WERI-Rb-1 (cell line): ENCODE measurements around the gene NKAIN4.
"Not testable (repeated sequence)": the region's sequence is repeated elsewhere in the genome, so short reads cannot be mapped to it uniquely, and the experiment has no call there.

ENCODE experiments used
- DNase-seq: peaks from one replicate; pipeline ENCODE4 v3.0.0-alpha.2; 2020
- H3K27ac ChIP-seq: fragments of 250-450 bp; sonication (Bioruptor Pico); 2 replicates; pipeline ENCODE4 v1.5.1; 2020; ENCODE audit warnings: mild to moderate bottlenecking, moderate library complexity
- H3K27me3 ChIP-seq: fragments of 250-450 bp; sonication (Bioruptor Pico); 2 replicates; pipeline ENCODE4 v1.5.1; 2021; ENCODE audit warnings: mild to moderate bottlenecking, low read depth, moderate library complexity; ENCODE audit not compliant: insufficient read depth, severe bottlenecking
- H3K36me3 ChIP-seq: fragments of 250-450 bp; sonication (Bioruptor Pico); 2 replicates; pipeline ENCODE4 v1.5.1; 2020; ENCODE audit warnings: mild to moderate bottlenecking, moderate library complexity
- H3K4me3 ChIP-seq: 2 replicates; pipeline ENCODE4 v1.5.1; 2011; ENCODE audit warnings: low read depth, mild to moderate bottlenecking, control low read depth, low read length
- H3K9me3 ChIP-seq: fragments of 250-450 bp; sonication (Bioruptor Pico); 2 replicates; pipeline ENCODE4 v1.5.1; 2021; ENCODE audit warnings: mild to moderate bottlenecking, moderate library complexity; ENCODE audit not compliant: severe bottlenecking
- TF ChIP-seq, protein P1 (sequence below): IDR thresholded peaks from 2 replicates; pipeline ENCODE4 v1.5.1; 2011; ENCODE audit warnings: low read depth, mild to moderate bottlenecking, control low read depth, inconsistent platforms, low read length

Gene NKAIN4

DNA sequence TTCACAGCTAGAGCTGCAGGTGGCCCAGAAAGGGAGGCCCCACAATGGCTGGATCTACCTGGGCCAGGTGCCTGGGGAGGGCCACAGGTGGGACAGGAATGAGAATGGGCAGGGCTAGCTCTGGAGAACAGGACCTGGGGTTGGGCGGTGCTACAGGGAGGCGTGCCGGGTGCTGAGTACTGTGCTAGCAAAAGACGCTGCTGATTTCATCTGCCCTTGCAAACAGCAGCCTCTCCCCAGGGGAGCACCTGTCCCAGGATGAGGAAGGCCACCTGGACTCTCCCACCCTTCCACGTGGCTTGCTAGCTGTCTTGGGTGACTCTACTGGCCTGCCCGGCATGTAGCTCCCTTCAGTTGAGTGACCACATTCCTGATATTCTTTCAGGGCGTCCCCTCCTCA is 31.7 kb downstream of the NKAIN4 start:
- TF ChIP-seq, protein P1, sequence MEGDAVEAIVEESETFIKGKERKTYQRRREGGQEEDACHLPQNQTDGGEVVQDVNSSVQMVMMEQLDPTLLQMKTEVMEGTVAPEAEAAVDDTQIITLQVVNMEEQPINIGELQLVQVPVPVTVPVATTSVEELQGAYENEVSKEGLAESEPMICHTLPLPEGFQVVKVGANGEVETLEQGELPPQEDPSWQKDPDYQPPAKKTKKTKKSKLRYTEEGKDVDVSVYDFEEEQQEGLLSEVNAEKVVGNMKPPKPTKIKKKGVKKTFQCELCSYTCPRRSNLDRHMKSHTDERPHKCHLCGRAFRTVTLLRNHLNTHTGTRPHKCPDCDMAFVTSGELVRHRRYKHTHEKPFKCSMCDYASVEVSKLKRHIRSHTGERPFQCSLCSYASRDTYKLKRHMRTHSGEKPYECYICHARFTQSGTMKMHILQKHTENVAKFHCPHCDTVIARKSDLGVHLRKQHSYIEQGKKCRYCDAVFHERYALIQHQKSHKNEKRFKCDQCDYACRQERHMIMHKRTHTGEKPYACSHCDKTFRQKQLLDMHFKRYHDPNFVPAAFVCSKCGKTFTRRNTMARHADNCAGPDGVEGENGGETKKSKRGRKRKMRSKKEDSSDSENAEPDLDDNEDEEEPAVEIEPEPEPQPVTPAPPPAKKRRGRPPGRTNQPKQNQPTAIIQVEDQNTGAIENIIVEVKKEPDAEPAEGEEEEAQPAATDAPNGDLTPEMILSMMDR = no peak

GRCh38 chr20:63221400-63222053 is 32.7 kb downstream of the NKAIN4 start:
- DNase-seq, H3K36me3 ChIP-seq, H3K27ac ChIP-seq, H3K27me3 ChIP-seq, H3K9me3 ChIP-seq, H3K4me3 ChIP-seq: not testable (repeated sequence)

More for the DNA sequence above, 31.7 kb downstream of the NKAIN4 start:
- H3K27me3 ChIP-seq = peaks cover 7% of the 10 kb centered on the region
- H3K4me3 ChIP-seq = no peak overlapping the region
- DNase-seq = no peak
- no peak overlapping the region for H3K27ac ChIP-seq
- no peaks in the 10 kb centered on the region for H3K9me3 ChIP-seq
- H3K36me3 ChIP-seq = no peaks in the 10 kb centered on the region

GRCh38 chr20:63220696-63221399 is 33.4 kb downstream of the NKAIN4 start:
- TF ChIP-seq, protein P1 = no peak
- no peak for DNase-seq

GRCh38 chr20:63219866-63220521 is 34.3 kb downstream of the NKAIN4 start:
- H3K27me3 ChIP-seq = peaks cover 7% of the 10 kb centered on the region
- no peaks in the 10 kb centered on the region for H3K9me3 ChIP-seq
- TF ChIP-seq, protein P1 = no peak
- H3K36me3 ChIP-seq = peaks cover 1% of the 10 kb centered on the region; the same call in 1 of the 2 replicates
- no peak for DNase-seq
- H3K4me3 ChIP-seq = no peak overlapping the region
- H3K27ac ChIP-seq = no peak overlapping the region

More at GRCh38 chr20:63220696-63221399, 33.4 kb downstream of the NKAIN4 start:
- H3K4me3 ChIP-seq = no peak overlapping the region
- H3K27ac ChIP-seq = no peak overlapping the region
- H3K27me3 ChIP-seq = peaks cover 7% of the 10 kb centered on the region
- H3K36me3 ChIP-seq = no peaks in the 10 kb centered on the region
- no peaks in the 10 kb centered on the region for H3K9me3 ChIP-seq

- Histone ChIP-seq H3K9me3 (no peaks in the 10 kb centered on the region), H3K4me3 (no peak overlapping the region), H3K36me3 (peaks cover 7% of the 10 kb centered on the region), H3K27ac (no peak overlapping the region), H3K27me3 (peaks cover 7% of the 10 kb centered on the region)
- DNase-seq = no peak
- TF ChIP-seq, protein P1 = no peak
Observed at GRCh38 chr20:63219447-63219821, 34.8 kb downstream of the NKAIN4 start.
